Measurements from ENCODE around the gene MRLN.

GRCh38 chr10:59799421-59799820 is 46.2 kb upstream of the MRLN start:
- no peak for TF ChIP-seq LEF1 (IDR thresholded peaks at IDR 0.05; ENCODE audit: borderline replicate concordance)
- no peak for TF ChIP-seq FOXA1 (IDR thresholded peaks at IDR 0.05)
- no peak for TF ChIP-seq BHLHE40 (IDR thresholded peaks at IDR 0.05; ENCODE audit: borderline replicate concordance)
